Esophagus squamous epithelium (tissue), 5 donors: Measurements from ENCODE around the gene KIF1C. TPM values are rescaled to one million over a fixed set of nuclear protein-coding genes. Genes with fewer than 3 reads are reported as not detected.

Experiments used
- DNase-seq: peaks from one replicate; lab custom pipeline; 2025; lab: John Stamatoyannopoulos, UW
- H3K27ac ChIP-seq, 4 donors: fragments of 200-600 bp; sonication (generic); one replicate each; pipeline ENCODE4 v1.5.1; 2016 to 2019; ENCODE audit warnings: mild to moderate bottlenecking in 1 of 4
- H3K27me3 ChIP-seq, 4 donors: fragments of 200-600 bp; sonication (generic); 1 replicate in 3 of 4; 2 replicates in 1 of 4; pipeline versions ENCODE4 v1.5.1 to v1.6.0; 2017 to 2021; ENCODE audit warnings: antibody characterized with exemption in 1 of 4
- H3K36me3 ChIP-seq, 3 donors: fragments of 200-600 bp; sonication (generic); one replicate each; pipeline ENCODE4 v1.5.1; 2016 to 2019
- H3K4me1 ChIP-seq, 3 donors: fragments of 200-600 bp; sonication (generic); one replicate each; pipeline ENCODE4 v1.5.1; 2017 to 2019
- H3K4me3 ChIP-seq, 4 donors: fragments of 200-600 bp; sonication (generic); 1 replicate in 3 of 4; 2 replicates in 1 of 4; pipeline ENCODE4 v1.5.1; 2016 to 2019; ENCODE audit warnings: mild to moderate bottlenecking in 2 of 4, moderate library complexity in 1 of 4
- H3K9me3 ChIP-seq, 3 donors: fragments of 200-600 bp; sonication (generic); one replicate each; pipeline ENCODE4 v1.5.1; 2016 to 2019
- POLR2A ChIP-seq, 4 donors: fragments of 450-650 bp; IDR thresholded peaks; one replicate each; pipeline ENCODE4 v1.6.1; 2017; ENCODE audit warnings: antibody characterized with exemption in 4 of 4, mild to moderate bottlenecking in 4 of 4, moderate library complexity in 3 of 4
- WGBS, 2 donors: methylation state at CpG; one replicate each; pipeline ENCODE4 v1.1.5; 2018; 5-methylcytosine and 5-hydroxymethylcytosine counted together
- intact Hi-C: fragments of 100-400 bp; cut with DNase I; formaldehyde crosslinking; loops from one replicate; pipeline ENCODE4 v1.15.0; 2022
- total RNA-seq, 4 donors: library from RNA; depleted of rRNA; stranded (reverse); fragments of >200 nt; gene quantifications; one replicate each; pipeline ENCODE4 v1.1.0, GENCODE V29; 2016
- TF ChIP-seq, protein P1 (sequence below), 6 experiments: fragments of 450-650 bp in 4 of 6; fragments of 200-600 bp in 2 of 6; sonication (generic) in 2 of 6; IDR thresholded peaks; one replicate each; pipeline ENCODE4 v1.5.1; 2016 to 2019; ENCODE audit warnings: antibody characterized with exemption in 6 of 6, mild to moderate bottlenecking in 4 of 6, moderate library complexity in 4 of 6
- donor health status: DM: yes; HTN: yes; CAD: no.

The KIF1C gene
- total RNA-seq, 4 donors from 2014 or later, result 66.9 to 93.3 (median 81.7) TPM

DNA sequence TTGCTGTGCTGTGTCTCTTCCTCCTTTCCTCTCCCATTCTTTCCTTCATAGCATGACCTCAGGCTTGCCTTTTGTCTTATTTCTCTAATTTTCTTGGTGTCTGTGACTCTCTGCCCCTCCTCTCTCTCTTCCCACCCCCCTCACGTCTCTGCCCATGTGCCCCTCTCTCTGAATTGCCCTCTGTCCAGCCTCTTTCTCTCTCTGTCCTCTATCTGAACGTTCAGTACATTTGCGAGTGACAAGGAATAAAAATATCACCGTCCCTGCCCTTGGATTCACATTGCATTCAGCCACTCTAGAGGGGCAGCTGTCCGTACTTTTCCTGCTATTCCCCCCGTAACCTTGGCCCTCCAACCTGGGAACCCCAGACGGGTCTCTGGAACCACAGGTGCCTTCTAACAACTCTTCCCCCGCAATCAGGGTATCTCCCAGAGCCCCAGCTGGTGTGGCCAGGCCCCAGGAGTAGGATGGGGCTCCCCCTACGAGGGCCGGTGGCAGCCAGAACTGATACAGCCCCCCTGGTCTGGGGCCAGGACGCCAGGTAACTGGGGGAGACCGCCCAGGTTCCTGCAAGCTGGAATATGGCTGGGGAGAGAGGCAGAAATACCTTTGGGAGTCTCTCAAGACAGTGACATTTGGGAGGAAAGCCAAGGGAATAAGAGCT lies 1.8 kb downstream of the KIF1C start:
- peak overlapping the region; percentile 80 to 98 (median 90) for H3K4me3 ChIP-seq
- no peak for TF ChIP-seq POLR2A (IDR thresholded peaks at IDR 0.05)
- TF ChIP-seq, protein P1, sequence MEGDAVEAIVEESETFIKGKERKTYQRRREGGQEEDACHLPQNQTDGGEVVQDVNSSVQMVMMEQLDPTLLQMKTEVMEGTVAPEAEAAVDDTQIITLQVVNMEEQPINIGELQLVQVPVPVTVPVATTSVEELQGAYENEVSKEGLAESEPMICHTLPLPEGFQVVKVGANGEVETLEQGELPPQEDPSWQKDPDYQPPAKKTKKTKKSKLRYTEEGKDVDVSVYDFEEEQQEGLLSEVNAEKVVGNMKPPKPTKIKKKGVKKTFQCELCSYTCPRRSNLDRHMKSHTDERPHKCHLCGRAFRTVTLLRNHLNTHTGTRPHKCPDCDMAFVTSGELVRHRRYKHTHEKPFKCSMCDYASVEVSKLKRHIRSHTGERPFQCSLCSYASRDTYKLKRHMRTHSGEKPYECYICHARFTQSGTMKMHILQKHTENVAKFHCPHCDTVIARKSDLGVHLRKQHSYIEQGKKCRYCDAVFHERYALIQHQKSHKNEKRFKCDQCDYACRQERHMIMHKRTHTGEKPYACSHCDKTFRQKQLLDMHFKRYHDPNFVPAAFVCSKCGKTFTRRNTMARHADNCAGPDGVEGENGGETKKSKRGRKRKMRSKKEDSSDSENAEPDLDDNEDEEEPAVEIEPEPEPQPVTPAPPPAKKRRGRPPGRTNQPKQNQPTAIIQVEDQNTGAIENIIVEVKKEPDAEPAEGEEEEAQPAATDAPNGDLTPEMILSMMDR (IDR thresholded peaks at IDR 0.05), result no peak
- WGBS, 2 donors, result 72 to 74% methylated on average over 8 to 12 of the region's 12 CpGs
- DNase-seq, result no peak
- peaks cover 16 to 40% (median 25%) of the 10 kb centered on the region in 3 donors for H3K4me1 ChIP-seq
- H3K36me3 ChIP-seq, result peaks cover 27 to 45% (median 35%) of the 10 kb centered on the region in 3 donors
- no peaks in the 10 kb centered on the region for H3K9me3 ChIP-seq
- intact Hi-C loops, result no loop called here
- peak overlapping the region; percentile 14 to 94 (median 92) for H3K27ac ChIP-seq
- no peaks in the 10 kb centered on the region for H3K27me3 ChIP-seq

DNA sequence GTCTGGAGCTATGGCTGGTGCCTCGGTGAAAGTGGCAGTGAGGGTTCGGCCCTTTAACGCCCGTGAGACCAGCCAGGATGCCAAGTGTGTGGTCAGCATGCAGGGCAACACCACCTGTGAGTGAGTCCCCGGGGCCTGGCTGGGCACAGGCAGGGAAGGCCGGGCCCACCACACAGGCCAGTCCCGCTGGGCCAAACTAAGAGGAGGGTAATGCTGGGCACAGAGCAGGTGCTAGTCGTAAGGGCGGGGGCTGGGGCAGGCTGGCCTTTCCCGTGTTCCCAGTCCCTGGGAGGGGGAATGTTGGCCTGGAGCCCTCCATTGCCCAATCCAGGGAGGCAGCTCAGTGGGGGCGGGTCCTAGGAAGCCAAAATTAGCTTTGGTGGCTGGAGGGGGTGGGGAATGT lies 2.5 kb downstream of the KIF1C start:
- intact Hi-C loops, result no loop called here
- 39 to 65% methylated on average over 2 to 3 of the region's 11 CpGs for WGBS, 2 donors

DNA sequence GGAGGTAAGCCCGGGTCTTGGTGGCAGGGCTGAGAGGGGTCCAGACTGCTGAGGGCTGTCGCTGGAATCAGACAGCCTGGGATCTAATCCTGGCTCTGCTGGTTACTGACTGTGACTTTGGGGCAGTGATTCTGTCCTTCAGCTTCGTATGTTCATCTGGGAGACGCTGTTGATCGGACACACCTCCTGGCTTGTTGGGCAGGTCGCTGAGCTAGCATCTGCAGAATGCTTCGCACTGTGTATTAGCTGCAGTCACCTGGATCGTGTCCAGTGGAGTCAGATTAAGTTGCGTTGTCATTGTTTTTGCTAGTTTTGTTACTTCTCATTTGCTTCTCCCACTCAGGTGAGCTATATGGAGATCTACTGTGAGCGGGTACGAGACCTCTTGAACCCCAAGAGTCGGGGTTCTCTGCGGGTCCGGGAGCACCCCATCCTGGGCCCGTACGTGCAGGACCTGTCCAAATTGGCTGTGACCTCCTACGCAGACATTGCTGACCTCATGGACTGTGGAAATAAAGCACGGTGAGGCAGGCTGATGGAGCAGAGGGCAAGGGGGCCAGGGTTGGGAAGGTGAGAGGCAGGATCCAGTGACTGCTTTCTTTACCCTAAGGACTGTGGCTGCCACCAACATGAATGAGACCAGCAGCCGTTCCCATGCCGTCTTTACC lies 4.5 kb downstream of the KIF1C start:
- Histone ChIP-seq H3K36me3 (peaks cover 54 to 72% (median 60%) of the 10 kb centered on the region in 3 donors), H3K4me3 (no peak overlapping the region), H3K27ac (no peak overlapping the region), H3K4me1 (peaks cover 10 to 31% (median 19%) of the 10 kb centered on the region in 3 donors), H3K27me3 (no peaks in the 10 kb centered on the region), H3K9me3 (no peaks in the 10 kb centered on the region)
- no peak for DNase-seq
- 90 to 96% methylated on average over 6 to 18 of the region's 20 CpGs for WGBS, 2 donors
- TF ChIP-seq POLR2A (IDR thresholded peaks at IDR 0.05), result no peak
- TF ChIP-seq, protein P1 (IDR thresholded peaks at IDR 0.05), result no peak
- intact Hi-C loops, result no loop called here

More for the DNA sequence above, 2.5 kb downstream of the KIF1C start:
- TF ChIP-seq POLR2A (IDR thresholded peaks at IDR 0.05), result no peak
- TF ChIP-seq, protein P1 (IDR thresholded peaks at IDR 0.05), result no peak
- Histone ChIP-seq H3K4me3 (peak overlapping the region in 3 of 4 donors; percentile 80 to 98 (median 92)), H3K36me3 (peaks cover 34 to 52% (median 41%) of the 10 kb centered on the region in 3 donors), H3K27ac (peak overlapping the region; percentile 14 to 94 (median 72)), H3K4me1 (peaks cover 16 to 40% (median 25%) of the 10 kb centered on the region in 3 donors), H3K9me3 (no peaks in the 10 kb centered on the region), H3K27me3 (no peaks in the 10 kb centered on the region)
- DNase-seq, result no peak

DNA sequence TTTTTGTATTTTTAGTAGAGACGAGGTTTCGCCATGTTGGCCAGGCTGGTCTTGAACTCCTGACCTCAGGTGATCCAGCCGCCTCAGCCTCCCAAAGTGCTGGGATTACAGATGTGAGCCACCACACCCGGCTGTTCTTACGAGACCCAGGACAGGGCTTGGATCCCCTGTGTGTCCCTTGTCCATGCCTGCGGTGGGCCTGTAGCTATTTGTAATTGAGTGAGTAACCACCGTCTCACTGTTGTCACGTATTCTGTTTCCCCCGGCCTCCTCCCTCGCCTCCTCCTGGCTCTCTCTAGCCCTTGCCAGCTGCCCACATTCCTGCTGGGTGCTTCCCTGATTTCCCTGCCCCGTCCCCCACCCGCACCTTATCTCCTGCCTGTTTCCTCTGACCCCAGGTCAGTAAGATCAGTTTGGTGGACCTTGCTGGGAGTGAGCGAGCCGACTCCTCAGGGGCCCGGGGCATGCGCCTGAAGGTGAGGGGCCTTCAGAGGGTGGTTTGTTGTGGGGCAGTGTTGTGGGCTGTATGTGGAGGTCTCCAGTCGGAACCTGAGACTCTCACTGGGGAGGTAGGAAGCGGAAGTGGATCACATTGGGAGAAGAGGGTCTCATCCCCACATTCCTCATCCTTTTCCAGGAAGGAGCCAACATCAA lies 5.6 kb downstream of the KIF1C start:
- Histone ChIP-seq H3K9me3 (no peaks in the 10 kb centered on the region), H3K27ac (no peak overlapping the region), H3K27me3 (no peaks in the 10 kb centered on the region), H3K4me1 (peaks cover 10 to 29% (median 19%) of the 10 kb centered on the region in 3 donors), H3K36me3 (peaks cover 63 to 83% (median 64%) of the 10 kb centered on the region in 3 donors), H3K4me3 (no peak overlapping the region)
- WGBS, 2 donors, result 86 to 90% methylated on average over 11 to 13 of the region's 18 CpGs
- intact Hi-C loops, result no loop called here
- no peak for DNase-seq
- TF ChIP-seq POLR2A (IDR thresholded peaks at IDR 0.05), result no peak
- TF ChIP-seq, protein P1 (IDR thresholded peaks at IDR 0.05), result no peak
